MCF 10A (cell line): ENCODE results near the gene LZTR1. TPM values are rescaled to one million over a fixed set of nuclear protein-coding genes. Genes with fewer than 3 reads are reported as not detected.
A peak's percentile ranks its signal among the peaks of the same experiment; 100 is the strongest.
"Not testable (repeated sequence)": the region's sequence is repeated elsewhere in the genome, so short reads cannot be mapped to it uniquely, and the experiment has no call there.

Experiments
- Bru-seq: library from RNA; stranded (reverse); fragments of 400-500 nt; gene quantifications from one replicate; lab custom pipeline; 2021; lab: Mats Ljungman, UMichigan
- BruChase-seq, 2 experiments: library from RNA; stranded (reverse); fragments of 400-500 nt; gene quantifications; one replicate each; lab custom pipeline; 2021; lab: Mats Ljungman, UMichigan
- BruUV-seq: library from RNA; stranded (reverse); fragments of 400-500 nt; replicated peaks from 2 replicates; lab custom pipeline; 2021; lab: Mats Ljungman, UMichigan
- CTCF ChIA-PET: fragments of 300-600 bp; sonication (Branson Sonifier 250); formaldehyde crosslinking; extraction: SDS; loops from one replicate; lab custom pipeline; 2021; ENCODE audit warnings: antibody characterized with exemption, inconsistent platforms; lab: Yijun Ruan, JAX
- POLR2A ChIA-PET: fragments of 300-600, 350-650 bp; sonication (Branson Sonifier 250); formaldehyde crosslinking; extraction: SDS; loops from one replicate; lab custom pipeline; 2020; ENCODE audit warnings: antibody characterized with exemption, inconsistent platforms; lab: Yijun Ruan, JAX
- DNase-seq: peaks from one replicate; pipeline ENCODE4 v3.0.0-alpha.2; 2018; ENCODE audit not compliant: unreplicated experiment
- H3K27ac Mint-ChIP-seq: one replicate; pipeline ENCODE4 v1.8.0; 2022; ENCODE audit warnings: mild to moderate bottlenecking, low read depth, mixed read lengths; ENCODE audit not compliant: unreplicated experiment
- H3K27me3 Mint-ChIP-seq: one replicate; pipeline ENCODE4 v1.8.0; 2022; ENCODE audit warnings: mixed read lengths; ENCODE audit not compliant: insufficient read depth, unreplicated experiment
- H3K36me3 Mint-ChIP-seq: one replicate; pipeline ENCODE4 v1.8.0; 2022; ENCODE audit warnings: mild to moderate bottlenecking, moderate library complexity, mixed read lengths; ENCODE audit not compliant: insufficient read depth, unreplicated experiment
- H3K4me1 Mint-ChIP-seq: one replicate; pipeline ENCODE4 v1.8.0; 2022; ENCODE audit warnings: mixed read lengths; ENCODE audit not compliant: insufficient read depth, unreplicated experiment
- H3K4me3 Mint-ChIP-seq: one replicate; pipeline ENCODE4 v1.8.0; 2022; ENCODE audit warnings: mild to moderate bottlenecking, moderate library complexity, mixed read lengths; ENCODE audit not compliant: unreplicated experiment
- H3K9me3 Mint-ChIP-seq: one replicate; pipeline ENCODE4 v1.8.0; 2022; ENCODE audit warnings: mixed read lengths; ENCODE audit not compliant: unreplicated experiment
- intact Hi-C: fragments of 100-400 bp; cut with micrococcal nuclease; formaldehyde crosslinking; loops from 2 replicates; pipeline ENCODE4 v1.14.1; 2022
- long read RNA-seq: library from polyadenylated mRNA; stranded (forward); transcript quantifications from one replicate; pipeline ENCODE4 v2.0.0, GENCODE V29; 2022
- total RNA-seq: library from RNA; stranded (reverse); gene quantifications from 2 replicates; pipeline ENCODE4 v1.2.3, GENCODE V29; 2022
- TF ChIP-seq, protein P1 (sequence below): fragments of 200-600 bp; IDR thresholded peaks from one replicate; pipeline ENCODE4 v1.8.0; 2022; ENCODE audit warnings: antibody characterized with exemption, mild to moderate bottlenecking; ENCODE audit not compliant: unreplicated experiment

The LZTR1 gene
- total RNA-seq (49.2 and 57.3 TPM in 2 replicates), Bru-seq, nascent RNA (percentile 55 among the genes with signal in this experiment), BruChase-seq, experiment 1, labeled RNA remaining after a 6-hour chase (percentile 79 among the genes with signal in this experiment), BruChase-seq, experiment 2, labeled RNA remaining after a 2-hour chase (percentile 74 among the genes with signal in this experiment)
- long read RNA-seq, full-length matches to known transcripts: 31 of 67 reads
- long read RNA-seq, partial matches to known transcripts: 11 of 67 reads
- long read RNA-seq, other reads (novel, unspliced or antisense): 25 of 67 reads

DNA sequence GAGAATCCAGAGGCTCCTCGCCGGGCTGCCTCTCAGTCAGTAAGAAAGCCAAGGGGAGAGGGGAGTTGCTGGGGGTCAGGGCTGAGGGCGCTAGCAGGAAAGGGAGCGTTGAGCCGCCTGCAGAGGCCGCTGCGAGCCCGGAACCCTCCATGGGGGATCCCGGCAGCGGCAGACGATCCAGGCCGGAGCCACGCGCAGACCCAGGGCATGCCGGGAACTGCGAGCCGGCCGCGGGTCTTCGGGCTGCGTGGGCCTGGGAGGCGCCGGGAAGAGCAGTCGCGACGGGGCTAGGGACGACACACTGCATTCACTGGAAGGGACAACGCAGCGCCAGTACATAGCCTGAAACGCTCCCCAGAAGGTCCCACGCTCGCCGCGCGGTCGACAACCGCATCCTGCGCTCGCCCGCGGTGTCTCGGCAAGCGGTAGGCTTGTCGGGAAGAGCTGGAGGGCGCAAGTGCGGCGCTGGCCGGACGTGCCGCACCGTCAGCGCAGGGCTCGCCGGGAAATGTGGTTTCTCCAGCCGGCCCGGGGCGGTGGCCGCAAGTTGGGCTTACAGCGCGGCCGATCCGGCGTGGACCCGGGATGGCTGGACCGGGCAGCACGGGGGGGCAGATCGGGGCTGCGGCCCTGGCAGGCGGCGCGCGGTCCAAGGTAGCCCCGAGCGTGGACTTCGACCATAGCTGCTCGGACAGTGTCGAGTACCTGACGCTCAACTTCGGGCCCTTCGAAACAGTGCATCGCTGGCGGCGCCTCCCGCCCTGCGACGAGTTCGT is at the start of gene LZTR1:
Gene LZTR1 (plus strand): TSS at position 511 of the 776 bp plus-strand sequence. CDS start 75 bp downstream, at position 586.
- POLR2A ChIA-PET: interaction anchor here (0.5 to 3.4 kb wide), 25 partner anchors 10 to 744 kb away, joined by 3 to 24 read pairs (median 4); partner anchors contain the start of genes CRKL and THAP7
- Mint-ChIP-seq H3K27ac (peak within 1 kb of the TSS; percentile 37), H3K36me3 (peaks cover 24% of the 10 kb centered on the region), H3K4me1 (peaks cover 8% of the 10 kb centered on the region), H3K4me3 (peak within 1 kb of the TSS; percentile 88), H3K9me3 (peaks cover 8% of the 10 kb centered on the region), H3K27me3 (no peaks in the 10 kb centered on the region)
- intact Hi-C loops: no loop called here
- CTCF ChIA-PET: interaction anchor here (0.6 to 1.6 kb wide), 15 partner anchors 14 to 1802 kb away, joined by 3 to 9 read pairs (median 3); partner anchors contain the start of gene AIFM3
- DNase-seq: peak; percentile 79
- BruUV-seq: no TSS peak
- TF ChIP-seq, protein P1, sequence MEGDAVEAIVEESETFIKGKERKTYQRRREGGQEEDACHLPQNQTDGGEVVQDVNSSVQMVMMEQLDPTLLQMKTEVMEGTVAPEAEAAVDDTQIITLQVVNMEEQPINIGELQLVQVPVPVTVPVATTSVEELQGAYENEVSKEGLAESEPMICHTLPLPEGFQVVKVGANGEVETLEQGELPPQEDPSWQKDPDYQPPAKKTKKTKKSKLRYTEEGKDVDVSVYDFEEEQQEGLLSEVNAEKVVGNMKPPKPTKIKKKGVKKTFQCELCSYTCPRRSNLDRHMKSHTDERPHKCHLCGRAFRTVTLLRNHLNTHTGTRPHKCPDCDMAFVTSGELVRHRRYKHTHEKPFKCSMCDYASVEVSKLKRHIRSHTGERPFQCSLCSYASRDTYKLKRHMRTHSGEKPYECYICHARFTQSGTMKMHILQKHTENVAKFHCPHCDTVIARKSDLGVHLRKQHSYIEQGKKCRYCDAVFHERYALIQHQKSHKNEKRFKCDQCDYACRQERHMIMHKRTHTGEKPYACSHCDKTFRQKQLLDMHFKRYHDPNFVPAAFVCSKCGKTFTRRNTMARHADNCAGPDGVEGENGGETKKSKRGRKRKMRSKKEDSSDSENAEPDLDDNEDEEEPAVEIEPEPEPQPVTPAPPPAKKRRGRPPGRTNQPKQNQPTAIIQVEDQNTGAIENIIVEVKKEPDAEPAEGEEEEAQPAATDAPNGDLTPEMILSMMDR: peak; percentile 29

DNA sequence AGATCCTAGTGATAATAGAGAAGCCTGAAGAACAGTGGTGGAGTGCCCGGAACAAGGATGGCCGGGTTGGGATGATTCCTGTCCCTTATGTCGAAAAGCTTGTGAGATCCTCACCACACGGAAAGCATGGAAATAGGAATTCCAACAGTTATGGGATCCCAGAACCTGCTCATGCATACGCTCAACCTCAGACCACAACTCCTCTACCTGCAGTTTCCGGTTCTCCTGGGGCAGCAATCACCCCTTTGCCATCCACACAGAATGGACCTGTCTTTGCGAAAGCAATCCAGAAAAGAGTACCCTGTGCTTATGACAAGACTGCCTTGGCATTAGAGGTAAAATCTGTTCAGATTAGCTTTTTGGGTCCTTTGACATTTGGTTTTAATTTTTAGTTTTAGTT is 48.2 kb upstream of the LZTR1 start:
- Mint-ChIP-seq H3K27ac (no peak overlapping the region), H3K9me3 (no peaks in the 10 kb centered on the region), H3K4me1 (peaks cover 27% of the 10 kb centered on the region), H3K27me3 (no peaks in the 10 kb centered on the region), H3K4me3 (no peak overlapping the region), H3K36me3 (peaks cover 58% of the 10 kb centered on the region)
- TF ChIP-seq, protein P1: no peak
- CTCF ChIA-PET: interaction anchor here (0.6 kb wide), 3 partner anchors 8 to 49 kb away, joined by 3 to 5 read pairs (median 3); no protein-coding TSS in a partner anchor
- POLR2A ChIA-PET: interaction anchor here (0.7 kb wide), 1 partner anchor 42 kb away, joined by 5 read pairs; no protein-coding TSS in a partner anchor
- no peak for DNase-seq
- intact Hi-C loops: no loop called here
- TSS peak; percentile 21 for BruUV-seq

DNA sequence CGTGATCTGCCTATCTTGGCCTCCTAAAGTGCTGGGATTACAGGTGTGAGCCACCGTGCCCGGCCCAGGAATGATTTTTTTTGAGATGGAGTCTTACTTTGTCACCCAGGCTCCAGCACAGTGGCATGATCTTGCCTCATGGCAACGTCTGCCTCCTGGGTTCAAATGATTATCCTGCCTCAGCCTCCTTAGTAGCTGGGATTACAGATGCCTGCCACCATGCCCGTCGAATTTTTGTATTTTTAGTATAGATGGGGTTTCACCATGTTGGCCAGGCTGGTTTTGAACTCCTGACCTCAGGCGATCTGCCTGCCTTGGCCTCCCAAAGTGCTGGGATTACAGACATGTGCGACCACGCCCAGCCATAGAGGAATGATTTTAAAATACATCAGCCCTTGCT is 47.0 kb upstream of the LZTR1 start:
- H3K9me3 Mint-ChIP-seq, intact Hi-C loops, BruUV-seq, H3K4me3 Mint-ChIP-seq, DNase-seq, H3K27ac Mint-ChIP-seq, CTCF ChIA-PET, H3K27me3 Mint-ChIP-seq: not testable (repeated sequence)
- peaks cover 28% of the 10 kb centered on the region for H3K4me1 Mint-ChIP-seq
- POLR2A ChIA-PET: interaction anchor here (1.0 kb wide), 1 partner anchor 12 kb away, joined by 3 read pairs; no protein-coding TSS in a partner anchor
- peaks cover 58% of the 10 kb centered on the region for H3K36me3 Mint-ChIP-seq

DNA sequence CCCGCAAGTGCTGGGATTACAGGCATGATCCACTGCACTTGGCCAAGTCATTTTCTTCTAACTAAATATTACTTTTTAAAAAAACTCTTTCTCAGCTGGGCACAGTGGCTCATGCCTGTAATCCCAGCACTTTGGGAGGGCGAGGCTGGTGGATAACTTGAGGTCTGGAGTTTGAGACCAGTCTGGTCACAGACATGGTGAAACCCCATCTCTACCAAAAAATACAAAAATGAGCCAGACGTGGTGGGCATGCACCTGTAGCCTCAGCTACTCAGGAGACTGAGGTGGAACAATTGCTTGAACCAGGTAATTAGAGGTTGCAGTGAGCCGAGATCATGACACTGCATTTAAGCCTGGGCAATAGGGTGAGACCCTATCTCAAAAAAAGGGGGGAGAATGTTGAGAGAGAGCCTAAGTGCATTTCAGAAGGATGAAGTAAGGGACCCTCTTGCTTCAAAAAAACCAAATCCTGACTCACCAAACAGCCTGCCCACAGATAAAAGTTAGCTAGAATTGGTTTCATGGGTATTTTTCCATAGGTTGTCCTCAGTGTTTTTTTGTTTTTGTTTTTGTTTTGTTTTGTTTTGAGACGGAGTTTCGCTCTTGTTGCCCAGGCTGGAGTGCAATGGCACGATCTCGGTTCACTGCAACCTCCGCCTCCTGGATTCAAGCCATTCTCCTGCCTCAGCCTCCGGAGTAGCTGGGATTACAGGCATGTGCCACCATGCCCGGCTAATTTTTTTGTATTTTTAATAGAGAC is 46.1 kb upstream of the LZTR1 start:
- DNase-seq, intact Hi-C loops, H3K9me3 Mint-ChIP-seq, BruUV-seq, H3K27ac Mint-ChIP-seq, H3K4me3 Mint-ChIP-seq, H3K27me3 Mint-ChIP-seq: not testable (repeated sequence)
- Mint-ChIP-seq H3K36me3 (peaks cover 54% of the 10 kb centered on the region), H3K4me1 (peaks cover 35% of the 10 kb centered on the region)
- ChIA-PET POLR2A (interaction anchor here (0.6 to 2.4 kb wide), 4 partner anchors 11 to 46 kb away, joined by 3 to 8 read pairs (median 3); partner anchors contain the start of gene LZTR1), CTCF (interaction anchor here (0.9 kb wide), 1 partner anchor 12 kb away, joined by 3 read pairs; no protein-coding TSS in a partner anchor)
